HG03095 (cell line): ENCODE results near the gene RPS6KA5.

ENCODE experiments used
- ATAC-seq: cut with Tn5 transposase; IDR thresholded peaks from one replicate; pipeline ENCODE4 v1.9.1; 2021; ENCODE audit warnings: moderate library complexity; ENCODE audit not compliant: unreplicated experiment

RPS6KA5 gene

DNA sequence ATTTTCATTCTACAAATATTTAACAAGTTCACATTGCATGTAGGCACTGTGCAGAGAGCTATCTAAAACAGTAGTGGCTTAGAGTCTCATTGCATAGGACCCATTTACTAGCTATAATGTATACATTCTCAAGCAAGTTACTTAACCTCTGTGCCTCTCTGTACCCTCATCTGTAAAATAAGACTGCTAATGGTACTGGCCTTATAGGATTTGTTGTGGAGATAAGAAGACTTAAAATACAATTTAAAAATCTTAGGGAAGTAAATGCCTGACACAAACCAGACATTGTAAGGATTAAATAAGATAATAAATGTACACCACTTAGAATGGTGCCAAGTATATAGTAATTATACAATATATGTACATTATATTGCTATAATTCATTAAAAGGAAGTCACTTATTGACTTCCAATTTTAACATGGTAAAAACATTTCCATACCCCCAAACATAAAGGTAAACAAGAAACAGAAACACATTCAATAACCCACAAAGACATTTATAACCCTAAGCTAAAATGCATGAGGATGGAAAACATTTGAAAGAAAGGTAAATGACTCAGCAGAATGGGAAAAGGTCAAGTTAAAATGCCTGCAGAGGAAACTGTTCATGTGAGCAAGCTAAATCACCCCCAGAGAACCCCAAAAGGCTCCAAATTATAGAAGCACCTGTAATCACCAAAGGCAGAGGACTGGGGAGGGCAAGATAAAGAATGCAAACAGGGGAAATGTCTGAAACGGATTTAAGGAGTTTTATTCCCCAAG lies 30.8 kb downstream of the RPS6KA5 start:
- no peak for ATAC-seq

- ATAC-seq = no peak
Measured at GRCh38 chr14:91027561-91027960, 32.9 kb downstream of the RPS6KA5 start.

DNA sequence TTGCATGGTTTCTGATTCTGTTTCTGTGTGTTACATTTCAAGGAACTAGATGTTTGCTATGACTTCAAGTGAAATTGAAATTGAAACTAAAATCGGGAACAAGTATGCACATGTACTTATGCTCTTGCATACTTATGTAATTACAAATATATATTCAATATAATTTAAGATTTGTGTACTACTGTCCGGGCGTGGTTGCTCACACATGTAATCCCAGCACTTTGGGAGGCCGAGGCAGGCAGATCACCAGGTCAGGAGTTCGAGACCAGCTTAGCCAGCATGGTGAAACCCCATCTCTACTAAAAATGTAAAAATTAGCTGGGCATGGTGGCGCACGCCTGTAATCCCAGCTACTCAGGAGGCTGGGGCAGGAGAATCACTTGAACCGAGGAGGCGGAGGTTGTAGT lies 37.8 kb downstream of the RPS6KA5 start:
- ATAC-seq = peak; percentile 91

- peak; percentile 46 for ATAC-seq
Measured at GRCh38 chr14:91021991-91022621, 38.3 kb downstream of the RPS6KA5 start.

DNA sequence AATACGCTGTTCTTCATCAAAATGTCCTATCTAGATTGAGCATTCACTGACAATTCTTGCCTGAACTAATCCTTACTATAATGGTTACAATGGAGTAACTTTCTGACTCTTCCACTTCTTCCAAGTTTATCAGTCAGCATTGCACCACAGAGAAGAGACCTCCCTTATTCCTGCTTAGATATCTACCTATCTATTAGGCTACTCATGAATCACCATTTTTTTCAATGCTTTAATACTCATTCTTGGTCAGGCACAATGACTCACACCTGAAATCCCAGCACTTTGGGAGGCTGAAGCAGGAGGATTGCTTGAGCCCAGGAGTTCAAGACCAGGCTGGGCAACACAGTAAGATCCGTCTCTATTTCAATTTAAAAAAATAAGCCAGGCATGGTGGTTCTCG lies 39.3 kb downstream of the RPS6KA5 start:
- ATAC-seq = no peak

DNA sequence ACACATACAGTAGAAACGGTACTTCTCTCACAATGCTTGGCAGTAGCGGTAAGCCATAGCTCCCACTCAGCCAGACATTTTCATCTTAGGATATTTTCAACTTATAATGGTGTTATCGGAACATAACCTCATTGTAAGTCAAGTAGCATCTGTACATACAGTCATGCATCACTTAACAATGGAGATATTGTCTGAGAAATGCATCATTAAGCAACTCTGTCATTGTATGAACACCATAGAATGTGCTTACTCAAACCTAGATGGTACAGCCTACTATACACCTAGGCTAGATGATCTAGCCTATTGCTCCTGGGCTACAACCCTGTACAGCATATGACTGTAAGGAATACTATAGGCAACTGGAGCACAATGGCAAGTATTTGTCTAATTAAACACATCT lies 40.8 kb downstream of the RPS6KA5 start:
- ATAC-seq = no peak

DNA sequence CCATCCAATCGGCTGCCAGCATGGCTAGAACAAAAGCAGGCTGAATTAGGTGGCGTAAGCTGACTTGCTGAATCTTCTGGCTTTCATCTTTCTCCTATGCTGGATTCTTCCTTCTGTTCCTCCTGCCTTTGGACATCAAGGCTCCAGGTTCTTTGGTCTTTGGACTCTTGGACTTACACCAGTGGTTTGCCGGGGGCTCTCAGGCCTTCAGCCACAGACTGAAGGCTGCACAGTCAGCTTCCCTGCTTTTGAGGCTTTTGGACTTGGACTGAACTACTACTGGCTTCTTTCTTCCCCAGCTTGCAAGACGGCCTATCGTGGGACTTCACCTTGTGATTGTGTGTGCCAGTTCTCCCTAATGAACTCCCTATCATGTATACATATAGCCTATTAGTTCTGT lies 42.0 kb downstream of the RPS6KA5 start:
- ATAC-seq = no peak

DNA sequence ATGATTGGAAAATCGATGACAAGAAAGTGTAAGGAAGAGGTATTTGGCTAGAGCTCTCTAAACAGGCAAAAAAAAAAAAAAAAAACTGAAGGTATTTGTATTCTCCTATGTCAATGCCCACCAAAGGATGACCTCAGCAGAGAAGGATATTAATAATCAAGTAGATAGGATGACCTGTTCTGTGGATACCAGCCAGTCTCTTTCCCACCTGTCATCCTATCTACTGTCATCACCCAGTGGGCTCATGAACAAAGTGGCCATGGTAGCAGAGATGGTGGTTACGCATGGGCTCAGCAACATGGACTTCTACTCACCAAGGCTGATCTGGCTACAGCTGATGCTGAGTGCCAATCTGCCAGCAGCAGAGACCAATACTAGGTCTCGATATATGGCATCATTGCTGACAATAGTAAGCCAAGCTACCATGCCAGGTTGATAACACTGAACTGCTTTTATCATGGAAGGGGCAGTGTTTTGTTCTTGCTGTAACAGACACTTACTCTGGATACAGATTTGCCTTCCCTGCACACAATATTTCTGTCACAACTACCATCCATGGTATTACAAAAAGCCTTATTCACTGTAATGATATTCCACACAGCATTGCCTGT lies 43.5 kb downstream of the RPS6KA5 start:
- ATAC-seq = no peak

GRCh38 chr14:91015435-91015834 lies 45.0 kb downstream of the RPS6KA5 start:
- no peak for ATAC-seq

DNA sequence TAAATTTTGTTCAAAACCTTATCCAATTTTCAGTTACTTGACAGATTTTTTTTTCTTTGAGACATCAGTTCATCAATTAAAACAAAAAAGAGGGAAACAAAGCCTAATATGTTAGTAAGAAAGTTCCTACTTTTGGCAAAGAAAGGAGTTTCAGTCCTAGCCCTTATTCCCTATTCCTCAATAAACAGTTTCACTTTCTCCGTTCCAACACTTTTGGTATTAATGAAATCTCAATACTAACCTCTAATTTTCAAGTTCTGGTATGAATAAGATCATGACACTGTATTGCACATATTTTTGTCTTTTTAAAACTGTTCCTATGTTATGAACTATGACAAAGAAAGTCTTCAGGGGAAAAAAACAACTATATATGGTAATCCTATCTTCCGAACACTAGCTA lies 48.4 kb downstream of the RPS6KA5 start:
- no peak for ATAC-seq

DNA sequence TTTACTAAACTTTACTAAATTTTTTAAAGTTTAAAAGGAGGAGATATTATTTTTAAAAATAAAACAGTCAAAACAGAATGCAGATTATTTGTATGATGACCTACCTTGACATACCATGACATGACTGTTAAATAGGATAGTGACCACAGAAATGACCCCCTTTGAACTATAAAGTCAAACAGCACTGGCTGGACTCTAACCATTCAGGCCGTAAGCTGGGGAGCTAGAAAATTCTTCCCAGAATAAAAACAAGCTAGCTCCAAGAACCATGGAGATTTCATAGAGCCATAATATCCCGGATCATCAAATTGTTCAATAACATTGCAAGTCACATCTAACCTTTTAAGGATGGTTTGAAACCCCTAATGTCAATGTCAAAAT lies 50.3 kb downstream of the RPS6KA5 start:
- ATAC-seq = no peak

DNA sequence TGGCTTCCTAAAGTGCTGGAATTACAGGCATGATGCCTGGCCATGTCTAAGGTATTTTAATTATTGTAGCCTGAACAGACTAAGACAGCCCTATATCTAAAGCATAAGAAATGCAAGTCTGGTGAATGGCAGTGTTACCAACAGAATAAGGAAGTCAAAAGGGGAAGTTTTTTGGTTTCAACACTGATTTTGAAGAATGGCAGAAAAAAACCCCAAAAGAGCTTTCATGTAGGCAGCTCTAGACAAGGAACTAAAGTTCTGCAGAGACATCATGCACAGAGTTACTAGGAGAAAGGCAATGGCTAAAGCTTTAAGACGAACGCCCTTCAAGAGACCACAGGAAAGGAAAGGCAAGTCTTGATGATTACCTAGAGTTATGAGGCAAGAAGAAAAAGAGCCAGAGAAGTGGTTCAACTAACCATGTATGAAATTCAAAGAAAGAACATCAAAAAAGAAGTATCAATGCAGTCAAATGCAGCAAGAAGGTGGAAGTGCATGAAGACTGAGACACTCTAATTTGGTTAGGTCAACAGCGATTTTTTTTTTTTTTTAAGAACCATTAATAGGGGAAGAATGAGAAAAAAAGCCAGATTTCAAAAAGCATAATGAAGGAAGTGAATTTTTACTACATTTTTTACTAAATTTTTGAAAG lies 50.8 kb downstream of the RPS6KA5 start:
- ATAC-seq = peak; percentile 91

GRCh38 chr14:91008759-91009409 lies 51.6 kb downstream of the RPS6KA5 start:
- ATAC-seq = no peak

- ATAC-seq = no peak
Measured at GRCh38 chr14:91005716-91006115, 54.7 kb downstream of the RPS6KA5 start.

- no peak for ATAC-seq
Measured at GRCh38 chr14:91004987-91005386, 55.5 kb downstream of the RPS6KA5 start.

DNA sequence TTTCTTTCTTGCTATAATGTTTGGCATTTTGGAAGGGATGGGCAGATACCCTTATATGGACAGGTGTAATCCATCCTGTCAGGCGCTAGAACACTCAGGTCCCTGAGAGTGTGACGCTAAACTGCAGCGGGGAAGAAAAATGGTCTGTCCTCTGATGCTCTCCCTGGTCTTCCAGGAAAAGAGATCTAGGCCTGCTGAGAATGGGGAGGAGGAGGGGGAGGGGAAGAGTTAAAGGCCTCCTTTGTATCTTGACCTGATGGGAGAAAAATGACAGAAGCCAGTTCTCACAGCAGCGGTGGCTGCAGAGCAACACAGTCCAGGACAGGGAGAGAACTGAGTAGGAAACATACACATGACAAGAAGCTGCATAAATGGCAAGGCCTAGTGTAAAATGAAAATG lies 61.1 kb downstream of the RPS6KA5 start:
- ATAC-seq = no peak

- ATAC-seq = no peak
Measured at GRCh38 chr14:90996967-90997366, 63.5 kb downstream of the RPS6KA5 start.

- no peak for ATAC-seq
Measured at GRCh38 chr14:90995785-90996184, 64.7 kb downstream of the RPS6KA5 start.

- no peak for ATAC-seq
Measured at GRCh38 chr14:90993792-90994191, 66.6 kb downstream of the RPS6KA5 start.

GRCh38 chr14:90991690-90992443 lies 68.6 kb downstream of the RPS6KA5 start:
- no peak for ATAC-seq

GRCh38 chr14:90990141-90990540 lies 70.3 kb downstream of the RPS6KA5 start:
- no peak for ATAC-seq
